HG03439 (cell line): ENCODE results near the gene RPUSD3.
"Not testable (repeated sequence)": the region's sequence is repeated elsewhere in the genome, so short reads cannot be mapped to it uniquely, and the experiment has no call there.

ENCODE experiments used
- ATAC-seq: cut with Tn5 transposase; IDR thresholded peaks from one replicate; pipeline ENCODE4 v1.9.1; 2021; ENCODE audit warnings: mild to moderate bottlenecking, moderate library complexity; ENCODE audit not compliant: unreplicated experiment

RPUSD3 gene

DNA sequence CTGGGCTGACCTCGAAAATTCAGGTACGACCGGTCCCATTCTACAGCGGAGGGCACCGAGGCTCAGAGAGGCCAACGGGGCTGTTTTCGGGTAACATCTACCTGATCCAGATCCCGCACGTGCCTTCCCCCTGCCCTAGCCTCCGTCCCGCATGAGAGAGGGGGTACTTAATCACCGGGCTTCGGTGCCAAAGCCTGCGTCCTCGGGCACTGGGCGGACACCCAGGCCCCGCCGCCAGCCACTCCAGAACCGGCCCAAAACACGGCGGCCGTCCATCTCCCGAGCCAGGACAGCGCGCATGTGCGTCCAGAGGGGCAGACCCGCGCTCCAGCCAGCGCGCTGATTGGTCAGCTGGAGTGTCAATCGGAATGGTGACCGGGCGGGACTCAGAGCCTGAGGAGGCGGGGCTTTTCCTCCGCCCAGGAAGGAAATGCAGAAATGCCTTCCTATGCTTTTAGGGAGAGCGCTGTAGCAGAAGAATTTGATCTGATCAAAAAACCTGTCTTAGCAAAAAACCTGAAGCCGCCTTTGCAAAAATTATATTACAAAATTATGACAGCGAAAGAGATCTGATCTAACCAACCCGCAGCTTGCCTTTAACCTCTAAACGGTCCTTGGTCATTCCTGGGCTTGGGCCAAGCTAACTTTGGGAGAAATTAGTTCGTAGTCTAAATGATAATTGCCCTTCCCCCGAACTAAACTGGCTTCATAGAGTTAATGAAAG is at the start of gene RPUSD3:
RPUSD3 (minus strand) TSS at position 294 of the 724 bp plus-strand sequence; CDS start at position 276, 18 bp downstream.
- ATAC-seq = peak; percentile 95

- ATAC-seq = no peak
These were observed 47.3 kb upstream of the RPUSD3 start for GRCh38 chr3:9891072-9891622.

GRCh38 chr3:9890249-9891071 is 46.7 kb upstream of the RPUSD3 start, which contains the start of gene JAGN1:
JAGN1 (plus strand) TSS chr3:9890610; CDS start chr3:9890723, 113 bp downstream.
- peak; percentile 80 for ATAC-seq

GRCh38 chr3:9889405-9889804 is 45.6 kb upstream of the RPUSD3 start:
- ATAC-seq = no peak

GRCh38 chr3:9888540-9888939 is 44.7 kb upstream of the RPUSD3 start:
- ATAC-seq = no peak

DNA sequence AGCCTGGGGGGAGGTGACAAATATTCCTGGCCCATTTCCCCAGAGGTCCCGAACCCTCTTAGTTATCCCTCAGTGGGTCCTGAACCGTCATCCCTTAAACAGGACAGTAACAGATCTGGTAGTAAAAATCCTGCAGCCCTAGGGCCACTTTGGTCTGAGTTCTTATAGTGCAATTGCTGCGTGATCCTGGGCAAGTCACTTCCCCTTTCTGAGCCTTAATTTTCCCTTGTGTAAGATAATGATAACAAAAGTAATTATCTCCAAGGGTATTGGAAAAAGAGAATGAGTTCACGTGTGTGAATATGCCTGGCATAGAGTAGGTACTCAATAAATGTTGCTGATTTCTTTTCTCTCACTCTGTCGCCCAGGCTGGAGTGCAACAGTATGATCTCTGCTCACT is 43.7 kb upstream of the RPUSD3 start:
- ATAC-seq = no peak

- no peak for ATAC-seq
These were observed 42.5 kb upstream of the RPUSD3 start for GRCh38 chr3:9886328-9886727.

- ATAC-seq = no peak
These were observed 40.9 kb upstream of the RPUSD3 start for GRCh38 chr3:9884555-9885165.

DNA sequence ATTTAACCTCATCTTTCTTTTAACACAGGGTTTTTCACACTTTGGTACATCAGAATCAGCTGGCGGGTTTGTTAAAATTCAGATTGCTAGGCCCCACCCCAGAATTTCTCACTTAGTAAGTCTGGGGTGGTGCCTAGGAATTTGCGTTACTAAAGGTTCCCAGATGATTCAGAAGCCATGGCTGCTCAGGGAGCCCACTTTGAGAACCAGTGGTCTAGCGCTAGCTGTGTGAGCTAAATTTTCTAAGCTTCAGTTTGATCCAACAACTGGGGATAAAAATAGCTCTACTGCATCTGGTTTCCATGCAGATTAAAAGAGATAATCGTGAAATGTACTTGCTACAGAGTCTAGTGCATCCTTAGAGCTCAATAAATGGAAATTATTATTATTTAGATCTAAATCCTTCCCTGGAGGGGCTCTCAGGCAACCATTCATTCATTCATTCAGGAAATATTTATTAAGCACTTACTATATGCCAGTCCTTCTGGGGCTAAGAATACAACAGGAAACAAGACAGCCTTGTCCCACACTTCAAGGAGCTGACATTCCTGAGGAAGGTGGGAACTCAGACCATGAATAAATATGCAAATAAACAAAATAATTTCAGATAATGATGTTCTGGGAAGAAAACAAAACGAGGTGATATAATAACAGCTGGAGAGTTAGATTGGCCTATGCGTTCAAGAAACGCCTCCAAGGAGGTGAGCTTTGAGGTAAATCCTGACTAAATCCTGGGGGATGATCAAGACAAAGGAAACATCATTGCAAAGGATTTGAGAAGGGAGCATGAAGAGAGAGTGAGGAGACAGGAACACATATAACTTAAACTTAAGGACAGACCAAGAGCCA is 40.1 kb upstream of the RPUSD3 start:
- no peak for ATAC-seq

DNA sequence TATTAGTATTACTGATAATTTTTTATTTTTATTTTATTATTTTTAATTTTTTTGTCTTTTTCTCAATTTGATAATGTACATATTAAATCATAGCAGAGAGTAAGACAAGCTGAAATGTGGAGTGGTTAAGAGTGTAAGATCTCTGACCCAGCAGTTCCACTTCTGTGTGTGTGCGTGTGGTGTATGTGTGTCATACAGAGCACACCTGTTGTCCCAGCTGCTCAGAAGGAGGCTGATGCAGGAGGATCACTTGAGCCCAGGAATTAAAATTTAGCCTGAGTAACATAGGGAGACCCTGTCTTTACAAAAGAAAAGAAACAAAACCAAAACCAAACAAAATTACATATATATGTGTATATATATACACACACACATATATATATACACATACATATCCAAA is 37.6 kb upstream of the RPUSD3 start:
- no peak for ATAC-seq

GRCh38 chr3:9879830-9880549 is 36.2 kb upstream of the RPUSD3 start, which contains the start of gene CIDEC:
CIDEC (minus strand) TSS chr3:9880253; CDS start chr3:9878486, 1,767 bp downstream.
- ATAC-seq = no peak

GRCh38 chr3:9878700-9879099 is 34.9 kb upstream of the RPUSD3 start:
- ATAC-seq = no peak

DNA sequence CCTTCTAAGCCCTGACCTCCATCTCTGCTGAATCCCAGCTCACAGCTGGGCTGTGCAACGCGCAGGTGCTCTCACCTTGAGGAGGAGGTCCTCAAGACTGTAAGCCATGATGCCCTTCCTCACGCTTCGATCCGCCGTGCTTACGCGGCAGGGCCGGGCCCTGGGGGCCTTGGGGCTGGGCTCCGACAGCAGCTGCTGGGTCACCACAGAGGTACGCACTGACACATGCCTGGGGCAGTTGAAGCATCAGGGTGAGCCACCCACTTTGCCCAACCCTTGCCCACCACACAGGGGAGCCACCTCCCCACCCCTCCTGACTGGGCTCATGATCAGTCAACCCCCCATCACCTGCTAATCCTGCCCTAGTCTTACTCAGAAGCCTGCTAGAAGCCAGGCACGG is 33.2 kb upstream of the RPUSD3 start:
- no peak for ATAC-seq

DNA sequence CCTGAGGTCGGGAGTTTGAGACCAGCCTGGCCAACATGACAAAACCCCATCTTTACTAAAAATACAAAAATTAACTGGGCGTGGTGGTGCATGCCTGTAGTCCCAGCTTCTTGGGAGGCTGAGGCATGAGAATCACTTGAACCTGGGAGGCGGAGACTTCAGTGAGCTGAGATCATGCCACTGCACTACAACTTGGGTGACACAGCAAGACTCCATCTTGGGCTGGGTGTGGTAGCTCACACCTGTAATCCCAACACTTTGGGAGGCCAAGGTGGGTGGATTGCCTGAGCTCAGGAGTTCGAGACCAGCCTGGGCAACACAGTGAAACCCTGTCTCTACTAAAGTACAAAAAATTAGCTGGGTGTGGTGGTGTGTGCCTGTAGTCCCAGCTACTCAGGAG is 32.4 kb upstream of the RPUSD3 start:
- not testable (repeated sequence) for ATAC-seq

DNA sequence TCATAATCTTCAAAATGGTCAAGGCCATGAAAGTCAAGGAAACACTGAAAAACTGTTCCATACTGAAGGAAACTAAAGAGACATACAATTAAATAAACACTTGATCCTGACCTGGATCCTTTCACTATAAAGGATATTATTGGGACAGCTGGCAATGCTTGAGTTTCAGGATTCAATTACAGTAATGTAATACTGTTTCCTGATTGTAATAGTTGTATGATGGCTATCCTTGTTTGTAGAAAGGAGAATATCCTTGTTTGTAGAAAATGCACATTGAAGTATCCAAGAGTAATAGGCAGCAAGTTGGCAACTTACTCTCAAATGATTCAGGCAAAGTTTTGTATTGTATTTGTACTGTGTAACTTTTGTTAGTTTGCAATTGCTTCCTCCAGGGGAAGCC is 31.6 kb upstream of the RPUSD3 start:
- no peak for ATAC-seq

- ATAC-seq = not testable (repeated sequence)
These were observed 28.3 kb upstream of the RPUSD3 start for GRCh38 chr3:9872067-9872466.

- no peak for ATAC-seq
These were observed 27.2 kb upstream of the RPUSD3 start for GRCh38 chr3:9870978-9871377.

- ATAC-seq = no peak
These were observed 26.1 kb upstream of the RPUSD3 start for GRCh38 chr3:9869955-9870354.

GRCh38 chr3:9867106-9867505 is 23.3 kb upstream of the RPUSD3 start:
- ATAC-seq = no peak

DNA sequence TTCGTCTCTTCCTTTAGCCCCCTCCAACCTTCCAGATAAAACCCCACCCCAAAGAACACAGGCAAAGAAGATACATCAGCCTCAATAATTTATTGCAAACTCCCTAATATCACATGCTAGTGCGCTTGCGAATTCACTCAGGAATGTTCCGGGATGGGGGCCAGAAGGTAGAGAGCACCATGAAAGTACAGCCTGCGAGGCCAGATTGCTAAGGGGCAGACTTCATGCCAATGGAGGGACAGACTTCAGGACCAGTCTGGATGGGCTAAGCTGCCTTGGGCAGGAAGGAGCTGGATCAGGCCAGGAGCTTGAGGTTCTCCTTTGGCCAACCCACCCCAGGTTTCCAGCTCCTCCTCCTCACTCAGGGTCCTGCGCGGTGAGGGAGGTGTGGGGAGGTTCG is 22.8 kb upstream of the RPUSD3 start:
- ATAC-seq = no peak
